ENCODE data around the gene CNTNAP5. TPM values are rescaled to one million over a fixed set of nuclear protein-coding genes. Genes with fewer than 3 reads are reported as not detected.

The CNTNAP5 gene
- total and polyA plus RNA-seq, 2 of the 4 experiments (the other 2 are of a cell fraction), result not detected

DNA sequence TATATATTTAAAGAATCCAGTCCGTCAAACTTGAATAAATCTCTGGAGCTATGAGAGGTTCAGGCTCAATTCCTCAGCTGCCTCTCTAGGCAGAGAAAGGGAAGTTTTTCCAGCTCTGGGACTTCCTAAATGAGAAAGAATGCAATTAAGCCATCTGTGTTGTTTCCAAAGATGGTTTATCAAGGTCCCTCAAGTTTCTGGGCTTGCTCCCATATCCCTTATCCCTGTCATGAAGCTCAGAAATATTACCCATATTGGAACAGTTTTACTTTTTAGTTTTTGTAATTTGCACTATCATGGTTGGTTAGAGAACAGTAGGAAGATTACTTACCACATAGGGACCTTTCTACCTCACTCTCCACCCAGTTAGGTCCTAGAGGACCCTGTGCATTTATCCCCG is 1.4 kb downstream of the CNTNAP5 start:
- Histone ChIP-seq H4K91ac (ENCODE audit: insufficient read depth, low read depth, low read length) (no peak overlapping the region), H3K4me3 (ENCODE audit: insufficient read depth, low read depth, low read length) (no peak overlapping the region), H3K4me1 (ENCODE audit: control insufficient read depth, insufficient read depth, low read length) (no peaks in the 10 kb centered on the region), H3K23ac (ENCODE audit: low read depth, low read length) (no peak overlapping the region), H3K27me3 (ENCODE audit: control insufficient read depth, insufficient read depth, low read length) (no peaks in the 10 kb centered on the region), H2AK5ac (ENCODE audit: low read depth, low read length) (no peak overlapping the region), H3K4me2 (ENCODE audit: low read depth, low read length) (no peak overlapping the region), H3K4ac (ENCODE audit: low read depth, low read length) (no peak overlapping the region), H4K5ac (ENCODE audit: low read depth, low read length) (no peak overlapping the region), H3K27ac (ENCODE audit: insufficient read depth, low read length) (no peak overlapping the region), H3K9me3 (ENCODE audit: control insufficient read depth, insufficient read depth, low read length) (no peaks in the 10 kb centered on the region), H3K14ac (replicated peaks; ENCODE audit: low read depth, low read length) (no peak overlapping the region), H3K9me1 (ENCODE audit: insufficient read depth, low read length) (no peaks in the 10 kb centered on the region), H2BK15ac (ENCODE audit: low read depth, low read length) (no peak overlapping the region), H2AFZ (replicated peaks; ENCODE audit: low read length, poor library complexity) (no peak overlapping the region), H3K9ac (ENCODE audit: low read depth, low read length) (no peak overlapping the region), H2BK5ac (ENCODE audit: low read depth, low read length, poor library complexity, severe bottlenecking) (no peak overlapping the region), H2BK20ac (ENCODE audit: low read depth, low read length) (no peak overlapping the region), H4K20me1 (ENCODE audit: insufficient read depth, low read length) (no peaks in the 10 kb centered on the region), H4K8ac (ENCODE audit: low read depth in 2 of 2, low read length in 2 of 2) (no peak overlapping the region), H3K79me1 (ENCODE audit: low read depth in 1 of 2, low read length in 2 of 2) (no peaks in the 10 kb centered on the region), H2BK120ac (ENCODE audit: low read depth, low read length) (no peak overlapping the region), H3K18ac (ENCODE audit: low read depth, low read length) (no peak overlapping the region), H2AK9ac (replicated peaks; ENCODE audit: low read depth, low read length, poor library complexity) (no peak overlapping the region), H3K36me3 (ENCODE audit: control insufficient read depth, insufficient read depth, low read length) (no peaks in the 10 kb centered on the region), H3K56ac (ENCODE audit: extremely low read depth, insufficient read depth, low read length) (no peak overlapping the region)
- WGBS, 2 experiments (ENCODE audit: extremely low coverage in 2 of 2, insufficient read length in 1 of 2), result no CpG with 5 or more reads among the region's 2 CpGs
- POLR2A ChIA-PET (ENCODE audit: unreplicated experiment), result no interaction called here
- CTCF ChIA-PET, result interaction anchor here (0.7 to 2.5 kb wide), 2 partner anchors 209 to 783 kb away, joined by 3 to 7 read pairs; no protein-coding TSS in a partner anchor
- dilution Hi-C loops (cut with HindIII; ENCODE audit: low sequenced_read_pairs, unreplicated experiment), result no loop called here
- ATAC-seq (ENCODE audit: low read depth) (no peak), DNase-seq (no peak)
- TF ChIP-seq NFE2L2 (IDR thresholded peaks at IDR 0.05; ENCODE audit: low read depth, low read length) (no peak), SMC3 (IDR thresholded peaks at IDR 0.05; ENCODE audit: low read depth, low read length) (no peak), MXI1 (IDR thresholded peaks at IDR 0.05; ENCODE audit: borderline replicate concordance, low read depth, low read length) (no peak), CHD1 (IDR thresholded peaks at IDR 0.05; ENCODE audit: low read depth, low read length) (no peak), POLR2A (IDR thresholded peaks at IDR 0.05; ENCODE audit: low read depth, low read length) (no peak), FOS (IDR thresholded peaks at IDR 0.05; ENCODE audit: low read depth, low read length) (no peak), MAZ (IDR thresholded peaks at IDR 0.05; ENCODE audit: borderline replicate concordance, low read depth, low read length) (no peak), RAD21 (IDR thresholded peaks at IDR 0.05; ENCODE audit: low read length) (no peak), RFX5 (IDR thresholded peaks at IDR 0.05; ENCODE audit: low read depth, low read length) (no peak), CEBPB (IDR thresholded peaks at IDR 0.05; ENCODE audit: low read depth, low read length) (no peak), MAFK (IDR thresholded peaks at IDR 0.05; ENCODE audit: low read depth, low read length) (no peak), RCOR1 (IDR thresholded peaks at IDR 0.05; ENCODE audit: insufficient replicate concordance, low read length) (no peak), BHLHE40 (IDR thresholded peaks at IDR 0.05; ENCODE audit: low read depth, low read length) (no peak)
- TF ChIP-seq, protein P1, sequence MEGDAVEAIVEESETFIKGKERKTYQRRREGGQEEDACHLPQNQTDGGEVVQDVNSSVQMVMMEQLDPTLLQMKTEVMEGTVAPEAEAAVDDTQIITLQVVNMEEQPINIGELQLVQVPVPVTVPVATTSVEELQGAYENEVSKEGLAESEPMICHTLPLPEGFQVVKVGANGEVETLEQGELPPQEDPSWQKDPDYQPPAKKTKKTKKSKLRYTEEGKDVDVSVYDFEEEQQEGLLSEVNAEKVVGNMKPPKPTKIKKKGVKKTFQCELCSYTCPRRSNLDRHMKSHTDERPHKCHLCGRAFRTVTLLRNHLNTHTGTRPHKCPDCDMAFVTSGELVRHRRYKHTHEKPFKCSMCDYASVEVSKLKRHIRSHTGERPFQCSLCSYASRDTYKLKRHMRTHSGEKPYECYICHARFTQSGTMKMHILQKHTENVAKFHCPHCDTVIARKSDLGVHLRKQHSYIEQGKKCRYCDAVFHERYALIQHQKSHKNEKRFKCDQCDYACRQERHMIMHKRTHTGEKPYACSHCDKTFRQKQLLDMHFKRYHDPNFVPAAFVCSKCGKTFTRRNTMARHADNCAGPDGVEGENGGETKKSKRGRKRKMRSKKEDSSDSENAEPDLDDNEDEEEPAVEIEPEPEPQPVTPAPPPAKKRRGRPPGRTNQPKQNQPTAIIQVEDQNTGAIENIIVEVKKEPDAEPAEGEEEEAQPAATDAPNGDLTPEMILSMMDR (conservative IDR thresholded peaks at IDR 0.05; ENCODE audit: low read depth, low read length), result no peak
- TF ChIP-seq, protein P2, sequence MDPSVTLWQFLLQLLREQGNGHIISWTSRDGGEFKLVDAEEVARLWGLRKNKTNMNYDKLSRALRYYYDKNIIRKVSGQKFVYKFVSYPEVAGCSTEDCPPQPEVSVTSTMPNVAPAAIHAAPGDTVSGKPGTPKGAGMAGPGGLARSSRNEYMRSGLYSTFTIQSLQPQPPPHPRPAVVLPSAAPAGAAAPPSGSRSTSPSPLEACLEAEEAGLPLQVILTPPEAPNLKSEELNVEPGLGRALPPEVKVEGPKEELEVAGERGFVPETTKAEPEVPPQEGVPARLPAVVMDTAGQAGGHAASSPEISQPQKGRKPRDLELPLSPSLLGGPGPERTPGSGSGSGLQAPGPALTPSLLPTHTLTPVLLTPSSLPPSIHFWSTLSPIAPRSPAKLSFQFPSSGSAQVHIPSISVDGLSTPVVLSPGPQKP (IDR thresholded peaks at IDR 0.05; ENCODE audit: borderline replicate concordance, low read depth, low read length), result no peak
- TF ChIP-seq, protein P3, sequence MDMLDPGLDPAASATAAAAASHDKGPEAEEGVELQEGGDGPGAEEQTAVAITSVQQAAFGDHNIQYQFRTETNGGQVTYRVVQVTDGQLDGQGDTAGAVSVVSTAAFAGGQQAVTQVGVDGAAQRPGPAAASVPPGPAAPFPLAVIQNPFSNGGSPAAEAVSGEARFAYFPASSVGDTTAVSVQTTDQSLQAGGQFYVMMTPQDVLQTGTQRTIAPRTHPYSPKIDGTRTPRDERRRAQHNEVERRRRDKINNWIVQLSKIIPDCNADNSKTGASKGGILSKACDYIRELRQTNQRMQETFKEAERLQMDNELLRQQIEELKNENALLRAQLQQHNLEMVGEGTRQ (IDR thresholded peaks at IDR 0.05; ENCODE audit: low read depth, low read length), result no peak
- intact Hi-C loops (cut with micrococcal nuclease), result no loop called here
- in situ Hi-C loops (cut with MboI; ENCODE audit: low sequenced_read_pairs), result loop anchor here (25.0 kb wide), 2 partner anchors 786 to 1436 kb away; no protein-coding TSS in a partner anchor
- no TSS peak for BruUV-seq (replicated peaks)

All from IMR-90 (cell line).